Erythroblast (primary cell): Measurements from ENCODE around the gene BUD23.

ENCODE experiments used
- GATA1 ChIP-seq: IDR thresholded peaks from 2 replicates; pipeline ENCODE4 v1.6.1; 2011; ENCODE audit warnings: low read depth, mild to moderate bottlenecking, control low read depth, low read length, moderate library complexity
- POLR2A ChIP-seq: IDR thresholded peaks from 2 replicates; pipeline ENCODE4 v1.6.1; 2011; ENCODE audit warnings: mild to moderate bottlenecking, low read length

GRCh38 chr7:73696372-73696771 is 13.0 kb downstream of the BUD23 start:
- TF ChIP-seq POLR2A (no peak), GATA1 (no peak)
